ENCODE measurements around the gene GABRG3. TPM values are rescaled to one million over a fixed set of nuclear protein-coding genes. Genes with fewer than 3 reads are reported as not detected.

Gene GABRG3
- total RNA-seq, 4 donors from 2014 or later: 0.97 to 3.9 (median 3.6) TPM; not detected in 1

GRCh38 chr15:27461181-27461580 is 490.2 kb downstream of the GABRG3 start:
- H3K4me3 ChIP-seq: no peak overlapping the region
- no peaks in the 10 kb centered on the region for H3K36me3 ChIP-seq
- no peaks in the 10 kb centered on the region for H3K27me3 ChIP-seq
- no peak for TF ChIP-seq CTCF (IDR thresholded peaks at IDR 0.05)
- DNase-seq (ENCODE audit: low spot score in 2 of 2): no peak
- no peaks in the 10 kb centered on the region for H3K9me3 ChIP-seq
- 67% methylated on average over 5 of the region's 5 CpGs for WGBS
- H3K4me1 ChIP-seq: no peaks in the 10 kb centered on the region
- no peak overlapping the region for H3K27ac ChIP-seq

GRCh38 chr15:27463525-27464088 is 492.6 kb downstream of the GABRG3 start:
- no peaks in the 10 kb centered on the region for H3K27me3 ChIP-seq

GRCh38 chr15:27464941-27465612 is 494.1 kb downstream of the GABRG3 start:
- H3K27ac ChIP-seq: no peak overlapping the region
- H3K36me3 ChIP-seq: no peaks in the 10 kb centered on the region
- H3K27me3 ChIP-seq: no peaks in the 10 kb centered on the region
- TF ChIP-seq POLR2A (IDR thresholded peaks at IDR 0.05) (no peak), CTCF (IDR thresholded peaks at IDR 0.05) (no peak), EP300 (IDR thresholded peaks at IDR 0.05) (no peak), POLR2AphosphoS5 (IDR thresholded peaks at IDR 0.05) (no peak)
- 40% methylated on average over 10 of the region's 10 CpGs for WGBS
- no peak overlapping the region for H3K4me3 ChIP-seq
- H3K9me3 ChIP-seq: no peaks in the 10 kb centered on the region
- DNase-seq (ENCODE audit: low spot score in 2 of 2): no peak
- H3K4me1 ChIP-seq: no peaks in the 10 kb centered on the region

More at GRCh38 chr15:27463525-27464088, 492.6 kb downstream of the GABRG3 start:
- H3K27ac ChIP-seq: no peak overlapping the region
- no peak overlapping the region for H3K4me3 ChIP-seq
- WGBS: 85% methylated on average over 8 of the region's 8 CpGs
- DNase-seq (ENCODE audit: low spot score in 2 of 2): no peak
- no peaks in the 10 kb centered on the region for H3K36me3 ChIP-seq
- H3K4me1 ChIP-seq: no peaks in the 10 kb centered on the region
- TF ChIP-seq EP300 (IDR thresholded peaks at IDR 0.05) (no peak), POLR2AphosphoS5 (IDR thresholded peaks at IDR 0.05) (no peak), POLR2A (IDR thresholded peaks at IDR 0.05) (no peak), CTCF (IDR thresholded peaks at IDR 0.05) (no peak)
- H3K9me3 ChIP-seq: no peaks in the 10 kb centered on the region

GRCh38 chr15:27466758-27467157 is 495.8 kb downstream of the GABRG3 start:
- Histone ChIP-seq H3K27ac (no peak overlapping the region), H3K27me3 (no peaks in the 10 kb centered on the region), H3K9me3 (no peaks in the 10 kb centered on the region), H3K36me3 (no peaks in the 10 kb centered on the region), H3K4me1 (no peaks in the 10 kb centered on the region), H3K4me3 (no peak overlapping the region)
- WGBS: 76% methylated on average over 2 of the region's 2 CpGs
- no peak for DNase-seq (ENCODE audit: low spot score in 2 of 2)
- no peak for TF ChIP-seq CTCF (IDR thresholded peaks at IDR 0.05)
- TF ChIP-seq POLR2AphosphoS5 (IDR thresholded peaks at IDR 0.05): no peak
- TF ChIP-seq EP300 (IDR thresholded peaks at IDR 0.05): no peak
- no peak for TF ChIP-seq POLR2A (IDR thresholded peaks at IDR 0.05)

GRCh38 chr15:27468151-27468591 is 497.2 kb downstream of the GABRG3 start:
- 40% methylated on average over 3 of the region's 3 CpGs for WGBS
- H3K4me1 ChIP-seq: no peaks in the 10 kb centered on the region
- TF ChIP-seq EP300 (IDR thresholded peaks at IDR 0.05): no peak
- TF ChIP-seq POLR2A (IDR thresholded peaks at IDR 0.05): no peak
- no peak for TF ChIP-seq POLR2AphosphoS5 (IDR thresholded peaks at IDR 0.05)
- no peak for TF ChIP-seq CTCF (IDR thresholded peaks at IDR 0.05)
- no peaks in the 10 kb centered on the region for H3K36me3 ChIP-seq
- no peaks in the 10 kb centered on the region for H3K9me3 ChIP-seq
- H3K27me3 ChIP-seq: no peaks in the 10 kb centered on the region
- H3K27ac ChIP-seq: no peak overlapping the region
- no peak overlapping the region for H3K4me3 ChIP-seq
- no peak for DNase-seq (ENCODE audit: low spot score in 2 of 2)
